Measurements from ENCODE around the gene IQCK.

Gene IQCK

DNA sequence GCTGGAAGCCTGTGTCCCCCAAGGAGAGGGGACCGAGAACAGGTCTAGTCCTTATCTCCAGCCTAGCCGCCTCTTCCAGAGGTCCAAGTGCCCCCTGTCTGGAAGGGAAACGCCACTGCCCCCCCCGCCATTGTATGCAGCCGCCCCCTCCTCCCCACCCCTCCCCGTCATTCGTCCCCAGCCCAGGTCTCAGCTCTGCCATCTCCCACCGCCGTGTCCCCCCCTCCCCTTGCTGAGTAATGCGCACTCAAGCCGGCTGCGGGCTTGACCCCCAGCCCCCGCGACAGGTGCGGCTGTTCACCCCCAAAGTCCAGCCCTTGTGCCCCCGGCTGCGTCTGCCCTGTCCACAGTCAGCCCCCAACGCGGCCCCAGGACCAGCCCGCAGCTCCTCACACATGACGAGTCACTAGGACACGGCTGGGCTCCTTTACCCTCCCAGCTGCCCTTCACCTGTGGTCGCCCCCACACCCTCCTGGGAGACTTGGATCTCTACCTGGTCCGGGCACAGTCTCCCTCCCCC is 166.0 kb downstream of the IQCK start:
- H2BK5ac ChIP-seq (ENCODE audit: low read depth, low read length, poor library complexity, severe bottlenecking) = no peak overlapping the region
- no peak overlapping the region for H3K27ac ChIP-seq (ENCODE audit: low read length, poor library complexity, severe bottlenecking)
- H2BK15ac ChIP-seq (ENCODE audit: low read depth, poor library complexity, severe bottlenecking) = no peak overlapping the region

DNA sequence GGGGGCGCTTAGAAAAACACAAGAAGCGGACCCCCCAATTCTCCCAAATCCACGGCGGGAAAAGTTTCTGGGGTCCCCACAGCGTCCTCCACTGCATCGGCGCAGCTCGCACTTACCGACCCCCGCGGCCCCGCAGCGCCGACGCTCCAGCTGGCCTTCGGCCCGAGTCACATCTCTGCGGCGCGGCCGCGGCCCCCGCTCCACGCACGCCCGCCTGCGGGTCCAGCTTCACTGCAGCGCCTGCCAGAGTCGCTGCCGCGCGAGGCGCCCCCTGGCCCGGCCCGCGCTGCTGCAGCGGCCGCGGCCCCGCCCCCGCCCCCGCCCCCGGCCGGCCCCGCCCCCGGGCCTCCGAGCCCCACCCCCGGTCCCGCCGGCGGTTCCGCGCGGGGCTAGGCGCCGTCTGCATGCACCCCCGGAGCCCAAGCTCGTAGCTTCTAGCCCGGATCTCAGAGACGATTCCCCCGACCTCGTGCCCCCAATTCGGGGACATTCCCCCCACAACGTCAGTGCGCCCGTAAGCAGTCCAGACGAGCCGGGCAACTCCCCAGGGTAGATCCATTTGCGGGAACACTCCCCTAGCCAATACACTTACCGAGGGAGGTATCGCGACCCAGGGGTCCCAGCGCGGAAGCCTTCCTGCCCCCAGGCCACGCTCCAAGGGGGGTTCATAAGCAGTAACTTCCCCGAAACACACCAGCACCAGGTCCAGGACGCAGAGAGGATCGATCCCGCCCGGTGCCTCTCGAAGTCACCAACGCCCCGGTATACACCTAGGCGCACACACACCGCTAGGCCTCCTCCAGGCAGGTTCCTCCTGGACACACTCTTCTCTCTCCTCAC is 166.8 kb downstream of the IQCK start, which contains the start of gene GPRC5B:
Gene GPRC5B, minus strand, starts transcription at position 238 of the 840 bp plus-strand sequence. CDS start 12,003 bp downstream, outside the sequence.
- Histone ChIP-seq H4K91ac (ENCODE audit: low read length) (no peak within 1 kb of the TSS), H3K27me3 (ENCODE audit: control insufficient read depth in 1 of 2, insufficient read depth in 1 of 2, low read length in 2 of 2) (peaks cover 0 to 10% of the 10 kb centered on the region in 2 experiments), H3K9ac (ENCODE audit: low read length) (peak within 1 kb of the TSS; percentile 78), H3K18ac (ENCODE audit: low read depth in 1 of 2, low read length in 2 of 2) (peak within 1 kb of the TSS; percentile 49 to 68), H2BK120ac (ENCODE audit: low read depth, low read length) (peak within 1 kb of the TSS; percentile 43), H3K27ac (ENCODE audit: low read length, poor library complexity, severe bottlenecking) (no peak within 1 kb of the TSS), H3K36me3 (ENCODE audit: control insufficient read depth in 1 of 2, insufficient read depth in 2 of 2, low read depth in 1 of 2, low read length in 2 of 2) (no peaks in the 10 kb centered on the region), H4K8ac (ENCODE audit: low read length) (peak within 1 kb of the TSS; percentile 30), H3K23ac (ENCODE audit: low read length in 2 of 2) (peak within 1 kb of the TSS in 1 of 2 experiments; percentile 56), H3K4me2 (ENCODE audit: low read length, poor library complexity, severe bottlenecking) (peak within 1 kb of the TSS; percentile 97), H2BK15ac (ENCODE audit: low read depth, poor library complexity, severe bottlenecking) (peak within 1 kb of the TSS; percentile 62), H3K4me3 (ENCODE audit: insufficient read depth in 1 of 2, low read depth in 1 of 2, low read length in 2 of 2) (peak within 1 kb of the TSS; percentile 75 to 85), H2BK12ac (ENCODE audit: low read length in 2 of 2) (peak within 1 kb of the TSS; percentile 55 to 66), H3K14ac (ENCODE audit: low read length in 2 of 2) (peak within 1 kb of the TSS in 1 of 2 experiments; percentile 6), H2AK5ac (ENCODE audit: low read length, severe bottlenecking) (no peak within 1 kb of the TSS), H3K9me3 (ENCODE audit: control insufficient read depth, low read length) (no peaks in the 10 kb centered on the region), H3K79me1 (replicated peaks; ENCODE audit: low read length, poor library complexity, severe bottlenecking) (peaks cover 10% of the 10 kb centered on the region), H2AFZ (ENCODE audit: low read depth, low read length) (peak within 1 kb of the TSS; percentile 57), H2BK5ac (ENCODE audit: low read depth, low read length, poor library complexity, severe bottlenecking) (no peak within 1 kb of the TSS), H3K4me1 (ENCODE audit: control insufficient read depth, insufficient read depth, low read depth, low read length) (peaks cover 18% of the 10 kb centered on the region), H3K4ac (ENCODE audit: low read depth in 1 of 2, low read length in 2 of 2) (peak within 1 kb of the TSS in 1 of 2 experiments; percentile 51)
- peak; percentile 49 for DNase-seq
- WGBS = 27% methylated on average over 48 of the region's 85 CpGs

More for the DNA sequence above, 166.0 kb downstream of the IQCK start:
- no peak overlapping the region for H4K91ac ChIP-seq (ENCODE audit: low read length)
- H3K18ac ChIP-seq (ENCODE audit: low read depth in 1 of 2, low read length in 2 of 2) = peak overlapping the region in 1 of 2 experiments; percentile 68
- H2AFZ ChIP-seq (ENCODE audit: low read depth, low read length) = peak overlapping the region; percentile 20
- peak overlapping the region; percentile 75 to 79 for H3K4me3 ChIP-seq (ENCODE audit: insufficient read depth in 1 of 2, low read depth in 1 of 2, low read length in 2 of 2)
- no peak overlapping the region for H3K23ac ChIP-seq (ENCODE audit: low read length in 2 of 2)
- H4K8ac ChIP-seq (ENCODE audit: low read length) = no peak overlapping the region
- H3K4ac ChIP-seq (ENCODE audit: low read depth in 1 of 2, low read length in 2 of 2) = peak overlapping the region in 1 of 2 experiments; percentile 19
- H3K4me2 ChIP-seq (ENCODE audit: low read length, poor library complexity, severe bottlenecking) = peak overlapping the region; percentile 97
- H2BK12ac ChIP-seq (ENCODE audit: low read length in 2 of 2) = no peak overlapping the region
- peak overlapping the region in 1 of 2 experiments; percentile 6 for H3K14ac ChIP-seq (ENCODE audit: low read length in 2 of 2)
- no peaks in the 10 kb centered on the region for H3K9me3 ChIP-seq (ENCODE audit: control insufficient read depth, low read length)
- H2AK5ac ChIP-seq (ENCODE audit: low read length, severe bottlenecking) = no peak overlapping the region
- H2BK120ac ChIP-seq (ENCODE audit: low read depth, low read length) = peak overlapping the region; percentile 43
- H3K4me1 ChIP-seq (ENCODE audit: control insufficient read depth, insufficient read depth, low read depth, low read length) = peaks cover 22% of the 10 kb centered on the region
- H3K9ac ChIP-seq (ENCODE audit: low read length) = peak overlapping the region; percentile 76
- H3K36me3 ChIP-seq (ENCODE audit: control insufficient read depth in 1 of 2, insufficient read depth in 2 of 2, low read depth in 1 of 2, low read length in 2 of 2) = no peaks in the 10 kb centered on the region
- H3K27me3 ChIP-seq (ENCODE audit: control insufficient read depth in 1 of 2, insufficient read depth in 1 of 2, low read length in 2 of 2) = peaks cover 0 to 10% of the 10 kb centered on the region in 2 experiments
- H3K79me1 ChIP-seq (replicated peaks; ENCODE audit: low read length, poor library complexity, severe bottlenecking) = peaks cover 10% of the 10 kb centered on the region
- under 1% methylated on average over 22 of the region's 24 CpGs for WGBS
- peak; percentile 20 for DNase-seq

DNA sequence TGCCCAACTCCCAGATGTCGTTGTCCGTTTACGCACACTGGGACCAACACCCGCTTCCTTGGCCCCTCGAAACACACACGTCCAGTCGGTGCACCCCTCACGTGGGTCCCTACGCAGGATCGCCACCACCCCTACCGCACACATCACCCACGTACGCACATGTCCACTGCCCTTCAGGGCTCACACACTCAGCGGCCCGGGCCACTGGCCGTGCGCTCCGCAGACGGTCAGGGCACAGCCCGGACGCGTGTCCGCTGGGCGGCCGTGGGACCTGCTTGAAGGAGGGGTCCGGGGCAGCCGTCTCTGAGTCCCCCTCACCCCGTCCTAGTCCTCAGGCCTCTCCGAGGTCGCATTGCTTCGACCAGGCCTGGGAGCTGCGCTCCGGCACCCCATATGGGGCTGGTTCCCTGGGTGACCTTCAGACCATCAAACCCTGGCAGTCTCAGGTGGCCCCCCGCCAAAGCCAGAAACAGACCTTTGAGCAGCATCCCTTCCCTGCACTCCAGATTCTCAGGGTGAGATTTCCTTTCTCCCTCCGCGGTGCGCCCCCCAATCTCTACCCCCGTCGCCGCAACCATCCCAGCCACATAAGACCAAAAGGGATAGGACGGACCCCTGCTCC is 167.5 kb downstream of the IQCK start:
- no peak for DNase-seq
- Histone ChIP-seq H3K79me1 (replicated peaks; ENCODE audit: low read length, poor library complexity, severe bottlenecking) (peaks cover 10% of the 10 kb centered on the region), H2AFZ (ENCODE audit: low read depth, low read length) (peak overlapping the region; percentile 29), H2AK5ac (ENCODE audit: low read length, severe bottlenecking) (no peak overlapping the region), H2BK120ac (ENCODE audit: low read depth, low read length) (no peak overlapping the region), H3K9me3 (ENCODE audit: control insufficient read depth, low read length) (peaks cover under 1% of the 10 kb centered on the region), H3K14ac (ENCODE audit: low read length in 2 of 2) (no peak overlapping the region), H2BK15ac (ENCODE audit: low read depth, poor library complexity, severe bottlenecking) (peak overlapping the region; percentile 40), H2BK5ac (ENCODE audit: low read depth, low read length, poor library complexity, severe bottlenecking) (no peak overlapping the region), H3K23ac (ENCODE audit: low read length in 2 of 2) (peak overlapping the region in 1 of 2 experiments; percentile 56), H3K4ac (ENCODE audit: low read depth in 1 of 2, low read length in 2 of 2) (no peak overlapping the region), H3K4me1 (ENCODE audit: control insufficient read depth, insufficient read depth, low read depth, low read length) (peaks cover 18% of the 10 kb centered on the region), H3K36me3 (ENCODE audit: control insufficient read depth in 1 of 2, insufficient read depth in 2 of 2, low read depth in 1 of 2, low read length in 2 of 2) (no peaks in the 10 kb centered on the region), H4K8ac (ENCODE audit: low read length) (no peak overlapping the region), H3K4me3 (ENCODE audit: insufficient read depth in 1 of 2, low read depth in 1 of 2, low read length in 2 of 2) (peak overlapping the region in 1 of 2 experiments; percentile 85), H3K27me3 (ENCODE audit: control insufficient read depth in 1 of 2, insufficient read depth in 1 of 2, low read length in 2 of 2) (peaks cover 0 to 15% of the 10 kb centered on the region in 2 experiments), H3K9ac (ENCODE audit: low read length) (peak overlapping the region; percentile 78), H3K4me2 (ENCODE audit: low read length, poor library complexity, severe bottlenecking) (no peak overlapping the region), H4K91ac (ENCODE audit: low read length) (no peak overlapping the region), H3K27ac (ENCODE audit: low read length, poor library complexity, severe bottlenecking) (no peak overlapping the region), H2BK12ac (ENCODE audit: low read length in 2 of 2) (peak overlapping the region in 1 of 2 experiments; percentile 66), H3K18ac (ENCODE audit: low read depth in 1 of 2, low read length in 2 of 2) (no peak overlapping the region)
- 96% methylated on average over 41 of the region's 41 CpGs for WGBS

Data from mesenchymal stem cell (in vitro differentiated cells and primary cell).